Esophagus squamous epithelium (tissue), 4 donors: Measurements from ENCODE around the gene RNF38.

ENCODE experiments used
- POLR2A ChIP-seq, 4 donors: fragments of 450-650 bp; IDR thresholded peaks; one replicate each; pipeline ENCODE4 v1.6.1; 2017; ENCODE audit warnings: antibody characterized with exemption in 4 of 4, mild to moderate bottlenecking in 4 of 4, moderate library complexity in 3 of 4
- TF ChIP-seq, protein P1 (sequence below), 6 experiments: fragments of 450-650 bp in 4 of 6; fragments of 200-600 bp in 2 of 6; sonication (generic) in 2 of 6; IDR thresholded peaks; one replicate each; pipeline ENCODE4 v1.5.1; 2016 to 2019; ENCODE audit warnings: antibody characterized with exemption in 6 of 6, mild to moderate bottlenecking in 4 of 6, moderate library complexity in 4 of 6

GRCh38 chr9:36444203-36444602 lies 44.1 kb upstream of the RNF38 start:
- TF ChIP-seq, protein P1, sequence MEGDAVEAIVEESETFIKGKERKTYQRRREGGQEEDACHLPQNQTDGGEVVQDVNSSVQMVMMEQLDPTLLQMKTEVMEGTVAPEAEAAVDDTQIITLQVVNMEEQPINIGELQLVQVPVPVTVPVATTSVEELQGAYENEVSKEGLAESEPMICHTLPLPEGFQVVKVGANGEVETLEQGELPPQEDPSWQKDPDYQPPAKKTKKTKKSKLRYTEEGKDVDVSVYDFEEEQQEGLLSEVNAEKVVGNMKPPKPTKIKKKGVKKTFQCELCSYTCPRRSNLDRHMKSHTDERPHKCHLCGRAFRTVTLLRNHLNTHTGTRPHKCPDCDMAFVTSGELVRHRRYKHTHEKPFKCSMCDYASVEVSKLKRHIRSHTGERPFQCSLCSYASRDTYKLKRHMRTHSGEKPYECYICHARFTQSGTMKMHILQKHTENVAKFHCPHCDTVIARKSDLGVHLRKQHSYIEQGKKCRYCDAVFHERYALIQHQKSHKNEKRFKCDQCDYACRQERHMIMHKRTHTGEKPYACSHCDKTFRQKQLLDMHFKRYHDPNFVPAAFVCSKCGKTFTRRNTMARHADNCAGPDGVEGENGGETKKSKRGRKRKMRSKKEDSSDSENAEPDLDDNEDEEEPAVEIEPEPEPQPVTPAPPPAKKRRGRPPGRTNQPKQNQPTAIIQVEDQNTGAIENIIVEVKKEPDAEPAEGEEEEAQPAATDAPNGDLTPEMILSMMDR (IDR thresholded peaks at IDR 0.05): no peak
- no peak for TF ChIP-seq POLR2A (IDR thresholded peaks at IDR 0.05)
